ENCODE results near the gene FKBP1A.

The FKBP1A gene

GRCh38 chr20:1364106-1364505 lies 28.7 kb downstream of the FKBP1A start:
- no peak for TF ChIP-seq CTCF (IDR thresholded peaks at IDR 0.05)
- Histone ChIP-seq H3K9ac (no peak overlapping the region), H3K4me1 (peaks cover 5% of the 10 kb centered on the region), H3K9me3 (ENCODE audit: control insufficient read depth, low read length) (no peaks in the 10 kb centered on the region), H3K27ac (no peak overlapping the region), H3K4me3 (ENCODE audit: low read depth, low read length) (no peak overlapping the region), H3K79me2 (peaks cover 9% of the 10 kb centered on the region), H3K36me3 (ENCODE audit: control insufficient read depth, insufficient read depth, low read length) (no peaks in the 10 kb centered on the region), H3K27me3 (ENCODE audit: control insufficient read depth, insufficient read depth, low read length) (no peaks in the 10 kb centered on the region), H3K4me2 (ENCODE audit: low read length) (no peak overlapping the region), H2AFZ (no peak overlapping the region)

GRCh38 chr20:1363522-1363921 lies 29.3 kb downstream of the FKBP1A start:
- Histone ChIP-seq H3K4me3 (ENCODE audit: low read depth, low read length) (no peak overlapping the region), H3K4me2 (ENCODE audit: low read length) (no peak overlapping the region), H3K9me3 (ENCODE audit: control insufficient read depth, low read length) (no peaks in the 10 kb centered on the region), H2AFZ (no peak overlapping the region), H3K79me2 (peaks cover 9% of the 10 kb centered on the region), H3K36me3 (ENCODE audit: control insufficient read depth, insufficient read depth, low read length) (no peaks in the 10 kb centered on the region), H3K27me3 (ENCODE audit: control insufficient read depth, insufficient read depth, low read length) (no peaks in the 10 kb centered on the region), H3K4me1 (peaks cover 2% of the 10 kb centered on the region), H3K27ac (no peak overlapping the region), H3K9ac (no peak overlapping the region)
- no peak for TF ChIP-seq CTCF (IDR thresholded peaks at IDR 0.05)

- Histone ChIP-seq H3K79me2 (peaks cover 15% of the 10 kb centered on the region), H3K4me1 (peaks cover 2% of the 10 kb centered on the region), H3K36me3 (ENCODE audit: control insufficient read depth, insufficient read depth, low read length) (no peaks in the 10 kb centered on the region), H3K27me3 (ENCODE audit: control insufficient read depth, insufficient read depth, low read length) (no peaks in the 10 kb centered on the region), H3K9ac (no peak overlapping the region), H2AFZ (no peak overlapping the region), H3K9me3 (ENCODE audit: control insufficient read depth, low read length) (no peaks in the 10 kb centered on the region), H3K4me3 (ENCODE audit: low read depth, low read length) (no peak overlapping the region), H3K4me2 (ENCODE audit: low read length) (no peak overlapping the region), H3K27ac (no peak overlapping the region)
- no peak for TF ChIP-seq CTCF (IDR thresholded peaks at IDR 0.05)
Observed at GRCh38 chr20:1362484-1362883, 30.4 kb downstream of the FKBP1A start.

- Histone ChIP-seq H3K36me3 (ENCODE audit: control insufficient read depth, insufficient read depth, low read length) (no peaks in the 10 kb centered on the region), H3K4me3 (ENCODE audit: low read depth, low read length) (no peak overlapping the region), H3K27me3 (ENCODE audit: control insufficient read depth, insufficient read depth, low read length) (no peaks in the 10 kb centered on the region), H3K9me3 (ENCODE audit: control insufficient read depth, low read length) (no peaks in the 10 kb centered on the region), H3K4me1 (peaks cover 2% of the 10 kb centered on the region), H2AFZ (no peak overlapping the region), H3K79me2 (peaks cover 16% of the 10 kb centered on the region), H3K9ac (no peak overlapping the region), H3K27ac (no peak overlapping the region), H3K4me2 (ENCODE audit: low read length) (no peak overlapping the region)
- TF ChIP-seq CTCF (IDR thresholded peaks at IDR 0.05), result no peak
Observed at GRCh38 chr20:1360094-1360846, 32.6 kb downstream of the FKBP1A start.

Data from parathyroid adenoma (tissue), 2 donors.